SHP77 treated with DMSO at 0.1 percent for 48 hours (cell line): ENCODE measurements around the gene ATF2.

ENCODE experiments used
- DNase-seq: peaks from one replicate; lab custom pipeline; 2025; lab: John Stamatoyannopoulos, UW

ATF2 gene

DNA sequence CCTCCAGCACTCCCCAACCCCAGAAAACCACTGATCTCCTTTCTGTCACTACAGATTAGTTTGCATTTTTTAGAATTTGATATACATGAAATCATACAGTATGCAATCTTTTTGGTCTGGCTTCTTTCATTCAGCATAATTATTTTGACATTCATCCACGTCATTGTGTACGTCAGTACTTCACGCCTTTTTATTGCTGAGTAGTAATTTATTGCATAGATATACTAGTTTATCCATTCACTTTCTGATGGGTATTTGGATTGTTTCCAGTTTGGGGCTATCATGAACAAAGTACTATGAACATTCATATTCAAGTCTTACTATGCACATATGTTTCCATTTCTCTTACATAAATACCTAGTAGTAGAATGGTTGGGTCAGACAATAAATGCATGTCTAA, 142.8 kb downstream of the ATF2 start:
- no peak for DNase-seq

DNA sequence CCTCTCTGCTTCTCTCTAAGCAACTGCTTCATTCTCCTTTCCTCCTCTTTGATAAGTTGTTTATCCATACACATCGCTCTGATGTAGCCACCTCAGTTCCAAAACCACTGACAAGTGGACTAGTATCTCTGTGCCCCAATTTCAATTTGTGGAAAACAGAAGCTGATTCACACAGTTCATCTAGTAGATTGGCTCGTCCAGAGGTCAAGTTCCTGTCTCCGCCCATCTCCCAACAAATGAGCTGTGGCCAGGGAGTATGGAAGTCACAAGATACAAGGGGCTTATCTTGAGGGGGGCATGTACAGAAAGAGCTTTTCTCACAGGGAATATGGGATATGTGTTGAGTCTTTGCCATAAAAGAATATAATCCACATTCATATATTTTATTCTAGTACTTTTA, 145.1 kb downstream of the ATF2 start:
- DNase-seq: no peak
